Glomerular visceral epithelial cell (primary cell): Measurements from ENCODE around the gene TBC1D1.

ENCODE experiments used
- DNase-seq: peaks from one replicate; pipeline ENCODE4 v3.0.0-alpha.2; 2016; ENCODE audit errors: extremely low spot score

Gene TBC1D1

DNA sequence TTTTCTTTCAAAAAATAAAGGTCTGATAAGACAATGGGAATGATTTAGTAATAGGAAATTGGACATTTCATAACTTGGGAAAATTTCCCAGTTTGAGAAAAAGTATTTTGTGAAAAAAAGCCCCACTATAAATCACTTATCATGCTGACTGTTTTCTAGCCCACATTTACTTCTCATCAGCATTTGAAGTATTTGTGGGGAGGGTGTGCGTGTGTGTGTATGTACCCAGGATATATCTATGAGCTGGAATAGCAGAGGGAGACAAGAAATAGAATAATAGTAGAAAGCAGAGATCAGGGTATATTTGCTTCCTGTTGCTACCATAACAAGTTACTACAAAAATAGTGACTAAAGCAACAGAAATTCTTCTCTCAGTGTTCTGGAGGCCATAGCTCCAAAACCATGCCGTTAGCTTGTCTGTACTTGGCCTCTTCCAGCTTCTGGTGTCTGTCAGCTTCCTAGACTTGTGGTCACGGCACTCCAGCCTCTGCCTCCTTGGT is 209.1 kb downstream of the TBC1D1 start:
- peak; percentile 47 for DNase-seq

GRCh38 chr4:38100474-38101255 is 209.8 kb downstream of the TBC1D1 start:
- DNase-seq, result no peak

DNA sequence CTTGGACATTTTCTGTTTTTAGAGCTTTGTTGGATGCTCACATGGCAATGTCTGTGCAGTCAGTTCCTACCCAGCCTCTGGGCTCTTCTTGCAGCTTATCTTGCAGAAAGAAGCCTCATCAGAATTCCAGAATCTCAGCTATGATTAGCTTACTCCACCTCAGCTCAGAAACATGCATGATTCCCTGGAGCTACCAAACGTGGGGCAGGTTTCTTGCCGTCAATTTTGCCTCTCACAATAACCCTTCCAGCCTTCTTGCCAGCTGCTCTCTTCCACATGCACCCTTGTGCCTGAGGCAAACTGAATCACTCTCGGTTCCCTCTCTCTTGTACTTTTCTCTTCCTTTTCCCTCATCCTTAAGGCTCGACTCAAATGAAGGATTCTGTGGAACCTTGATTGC is 210.7 kb downstream of the TBC1D1 start:
- no peak for DNase-seq

DNA sequence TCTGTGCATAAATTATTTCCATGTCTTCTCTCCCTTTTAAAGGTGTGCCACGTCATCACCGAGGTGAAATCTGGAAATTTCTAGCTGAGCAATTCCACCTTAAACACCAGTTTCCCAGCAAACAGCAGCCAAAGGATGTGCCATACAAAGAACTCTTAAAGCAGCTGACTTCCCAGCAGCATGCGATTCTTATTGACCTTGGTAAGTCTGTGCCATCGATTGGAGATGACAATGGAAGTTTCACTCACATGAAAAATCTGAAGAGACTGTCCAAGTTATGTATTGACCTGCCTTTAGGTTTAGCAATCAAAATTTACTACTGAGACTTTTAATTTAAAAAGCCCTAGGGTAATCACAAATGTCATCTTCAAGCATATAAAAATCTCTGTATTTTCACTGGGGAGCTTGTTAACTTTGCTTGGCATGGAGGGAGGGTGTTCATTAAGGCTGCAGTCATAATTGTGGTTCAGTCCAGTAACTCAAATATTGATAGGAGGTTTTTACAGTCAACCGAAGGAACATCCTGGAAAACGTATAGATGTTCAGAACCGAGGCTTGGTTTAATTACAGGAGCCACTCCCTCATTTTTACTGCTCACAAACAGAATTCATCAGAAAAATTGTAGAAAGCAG is 212.2 kb downstream of the TBC1D1 start:
- DNase-seq, result no peak

GRCh38 chr4:38105475-38106220 is 214.8 kb downstream of the TBC1D1 start:
- no peak for DNase-seq

GRCh38 chr4:38106311-38106710 is 215.4 kb downstream of the TBC1D1 start:
- no peak for DNase-seq

GRCh38 chr4:38106886-38107514 is 216.1 kb downstream of the TBC1D1 start:
- no peak for DNase-seq

- DNase-seq, result no peak
Observed at GRCh38 chr4:38107818-38108217, 216.9 kb downstream of the TBC1D1 start.

DNA sequence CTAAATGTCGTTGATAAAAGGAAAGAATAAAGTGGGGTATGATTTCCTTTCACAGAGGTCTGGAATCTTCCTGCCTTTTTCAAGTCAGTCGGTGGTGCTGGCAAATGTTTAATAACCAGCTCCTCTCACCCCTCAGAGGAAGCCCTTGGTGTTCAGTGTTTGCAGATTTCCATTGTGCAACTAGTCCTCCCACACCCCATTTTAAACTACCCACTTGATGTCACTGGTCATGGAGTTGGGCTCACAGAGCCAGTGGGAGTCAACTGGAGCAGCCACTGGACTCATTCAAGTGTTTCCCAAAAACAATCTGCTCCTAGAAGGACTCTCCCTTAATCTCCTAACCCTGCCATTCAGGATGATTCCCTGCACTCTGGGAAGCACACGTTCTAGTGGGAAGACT is 218.5 kb downstream of the TBC1D1 start:
- DNase-seq, result no peak

GRCh38 chr4:38109896-38110295 is 219.0 kb downstream of the TBC1D1 start:
- DNase-seq, result no peak

GRCh38 chr4:38111024-38111423 is 220.1 kb downstream of the TBC1D1 start:
- no peak for DNase-seq

- no peak for DNase-seq
Observed at GRCh38 chr4:38111717-38112116, 220.8 kb downstream of the TBC1D1 start.

DNA sequence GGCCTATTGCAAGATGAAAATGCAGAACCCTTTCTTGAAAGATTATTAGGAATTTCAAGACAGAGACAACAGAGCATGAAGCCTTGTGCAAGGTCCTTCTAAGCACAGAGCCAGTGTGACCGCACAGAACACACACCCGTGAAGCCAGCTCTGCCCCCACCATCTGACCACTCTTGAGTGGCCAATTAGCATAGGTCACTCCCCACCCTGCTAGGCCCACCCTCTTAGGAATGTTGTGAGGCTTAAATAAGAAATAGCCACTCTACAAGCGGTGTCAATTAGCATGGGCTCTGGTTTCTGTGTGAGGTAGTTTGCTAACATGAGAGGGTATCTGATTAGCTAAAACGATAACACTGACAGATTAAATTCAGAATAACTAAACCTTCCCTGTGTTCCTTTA is 222.2 kb downstream of the TBC1D1 start:
- DNase-seq, result no peak

DNA sequence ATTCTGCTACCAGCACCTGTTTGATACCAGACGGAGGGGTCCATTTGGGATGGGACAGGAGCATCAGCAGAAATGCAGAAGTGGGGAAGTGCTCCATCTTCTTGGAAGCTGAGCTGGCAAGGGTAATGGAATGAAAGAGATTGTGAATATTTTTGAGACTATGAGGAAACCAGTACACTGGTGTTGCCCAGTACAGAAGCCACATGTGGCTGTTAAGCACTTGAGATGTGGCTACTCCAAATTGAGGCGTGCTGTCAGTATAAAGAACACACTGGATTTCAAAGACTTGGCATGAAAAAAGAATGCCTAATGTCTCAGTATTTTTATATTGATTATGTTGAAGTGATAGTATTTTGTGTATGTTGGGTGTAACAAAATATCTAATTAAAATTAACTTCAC is 222.7 kb downstream of the TBC1D1 start:
- DNase-seq, result no peak

GRCh38 chr4:38114386-38115150 is 223.7 kb downstream of the TBC1D1 start:
- DNase-seq, result no peak

DNA sequence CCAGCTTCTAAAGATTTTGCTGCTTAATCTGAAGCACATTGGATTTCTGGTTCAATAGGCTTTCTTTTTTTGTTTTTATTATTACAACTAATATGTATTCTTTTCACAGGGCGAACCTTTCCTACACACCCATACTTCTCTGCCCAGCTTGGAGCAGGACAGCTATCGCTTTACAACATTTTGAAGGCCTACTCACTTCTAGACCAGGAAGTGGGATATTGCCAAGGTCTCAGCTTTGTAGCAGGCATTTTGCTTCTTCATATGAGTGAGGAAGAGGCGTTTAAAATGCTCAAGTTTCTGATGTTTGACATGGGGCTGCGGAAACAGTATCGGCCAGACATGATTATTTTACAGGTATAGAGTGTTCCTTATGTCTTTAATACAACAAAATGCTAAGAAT is 224.7 kb downstream of the TBC1D1 start:
- no peak for DNase-seq

DNA sequence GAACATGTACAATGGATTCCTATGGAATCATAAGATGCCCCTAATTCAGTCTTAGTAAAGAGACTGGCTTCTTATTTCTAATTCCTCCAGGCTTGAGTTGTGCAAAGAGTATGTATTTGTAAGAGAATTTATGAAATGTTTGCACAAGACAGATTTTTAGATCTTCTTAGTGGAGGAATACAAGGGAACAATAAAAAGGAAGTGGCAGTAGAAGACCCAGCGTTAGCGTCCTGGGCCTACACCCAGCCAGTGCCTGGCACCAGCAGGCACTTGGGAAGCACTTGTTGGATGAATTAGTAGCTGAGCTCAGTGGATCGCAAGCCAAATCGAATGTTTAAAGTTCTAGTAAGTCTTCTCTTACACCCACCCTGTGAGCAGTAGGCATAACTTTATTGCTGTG is 226.7 kb downstream of the TBC1D1 start:
- DNase-seq, result no peak

DNA sequence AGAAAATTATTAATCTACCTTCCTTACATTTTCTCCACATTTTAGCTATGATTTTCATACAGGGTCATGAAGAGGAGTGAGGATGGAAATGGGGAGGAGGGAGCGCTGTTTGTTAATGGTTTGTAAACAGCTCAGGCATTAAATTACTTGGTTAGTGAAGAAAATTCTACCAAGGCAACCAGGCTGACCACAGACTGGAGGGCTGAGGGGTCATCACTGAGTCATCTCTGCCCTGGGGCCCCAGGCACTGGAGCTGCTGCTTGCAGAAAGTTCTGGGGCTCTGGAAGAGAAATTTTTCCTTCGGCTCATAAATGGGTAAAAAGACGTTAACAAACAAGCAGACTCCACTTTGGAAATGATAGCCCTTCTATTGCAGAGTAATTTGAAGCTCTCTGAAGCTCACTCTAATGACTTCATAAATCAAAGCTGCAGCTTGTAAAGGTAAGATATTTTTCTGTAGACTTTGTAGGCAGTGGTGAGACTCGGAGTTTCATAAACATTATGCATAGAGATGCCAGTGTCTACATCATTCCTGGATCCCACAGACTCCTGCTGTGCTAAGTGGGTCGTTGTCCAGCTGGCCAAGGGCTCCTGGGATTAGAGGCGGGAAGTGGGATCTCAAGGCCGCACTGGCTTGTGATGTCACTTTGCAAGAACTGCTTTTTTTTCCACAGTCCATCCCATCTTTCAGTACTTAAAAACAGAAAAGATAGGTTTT is 228.9 kb downstream of the TBC1D1 start:
- DNase-seq, result peak; percentile 91

GRCh38 chr4:38120772-38121171 is 229.9 kb downstream of the TBC1D1 start:
- no peak for DNase-seq

GRCh38 chr4:38122060-38122459 is 231.2 kb downstream of the TBC1D1 start:
- no peak for DNase-seq

DNA sequence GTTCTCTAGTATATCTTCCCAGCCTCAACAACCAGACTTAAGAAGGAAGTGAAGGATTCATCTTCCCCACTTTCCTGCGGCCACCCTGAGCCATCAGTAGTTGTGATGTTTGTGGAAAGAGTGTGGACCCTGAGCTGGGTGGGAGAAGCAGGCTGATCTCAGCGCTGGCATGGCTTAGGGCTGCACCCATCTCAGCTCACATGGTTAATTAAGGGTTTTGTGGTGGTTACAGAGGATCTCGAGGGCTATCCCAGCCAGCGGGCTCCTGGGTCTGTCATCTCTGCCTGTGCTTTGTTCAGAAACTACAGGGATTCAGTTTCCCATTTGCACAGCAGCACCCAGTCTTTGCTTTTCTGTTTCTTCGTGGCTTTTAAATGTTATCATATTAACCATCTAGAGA is 232.7 kb downstream of the TBC1D1 start:
- DNase-seq, result no peak
